Measurements from ENCODE around the gene ATP1A4.

DNA sequence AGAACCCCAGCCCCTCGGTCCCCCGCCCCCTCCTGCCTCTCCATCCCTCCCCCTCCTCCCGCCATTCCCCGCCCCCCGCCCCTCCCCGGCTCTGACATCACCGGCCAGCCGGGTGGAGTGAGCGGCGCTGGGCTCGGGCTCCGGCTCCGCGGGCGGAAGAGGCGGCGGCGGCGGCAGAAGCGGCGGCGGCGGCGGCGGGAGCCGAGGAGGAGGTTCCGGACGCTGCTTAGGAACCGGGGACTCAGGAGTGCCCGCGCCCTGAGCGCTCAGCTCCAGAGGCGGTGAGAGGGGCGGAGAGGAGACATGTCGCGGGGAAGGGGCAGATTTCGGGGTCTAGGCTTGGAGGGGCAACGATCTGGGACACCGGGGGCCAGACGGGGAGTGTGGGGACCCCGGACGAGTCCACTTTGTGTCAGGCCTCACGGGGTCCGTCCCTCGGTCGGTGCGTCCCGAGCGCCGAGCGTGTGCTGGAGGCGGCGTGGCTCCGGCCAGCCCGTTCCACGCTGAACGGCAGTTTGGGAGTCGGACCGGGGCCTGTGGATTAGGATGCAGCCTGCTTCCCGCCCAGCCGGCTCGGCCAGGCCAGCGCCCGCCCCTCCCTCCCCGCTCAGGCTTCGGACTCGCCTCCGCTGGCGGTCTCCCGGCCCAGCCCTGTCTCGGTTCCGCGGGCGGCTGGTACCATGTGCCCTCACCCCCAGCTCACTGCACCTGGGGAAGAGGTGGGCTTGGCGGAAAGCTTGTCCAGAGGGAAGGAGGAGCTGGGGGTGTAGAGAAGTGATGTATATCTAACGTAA is 54.0 kb downstream of the ATP1A4 start, which contains the start of gene PEA15:
- peak; percentile 72 to 75 for TF ChIP-seq POLR2A (IDR thresholded peaks at IDR 0.05)
- TF ChIP-seq, protein P1, sequence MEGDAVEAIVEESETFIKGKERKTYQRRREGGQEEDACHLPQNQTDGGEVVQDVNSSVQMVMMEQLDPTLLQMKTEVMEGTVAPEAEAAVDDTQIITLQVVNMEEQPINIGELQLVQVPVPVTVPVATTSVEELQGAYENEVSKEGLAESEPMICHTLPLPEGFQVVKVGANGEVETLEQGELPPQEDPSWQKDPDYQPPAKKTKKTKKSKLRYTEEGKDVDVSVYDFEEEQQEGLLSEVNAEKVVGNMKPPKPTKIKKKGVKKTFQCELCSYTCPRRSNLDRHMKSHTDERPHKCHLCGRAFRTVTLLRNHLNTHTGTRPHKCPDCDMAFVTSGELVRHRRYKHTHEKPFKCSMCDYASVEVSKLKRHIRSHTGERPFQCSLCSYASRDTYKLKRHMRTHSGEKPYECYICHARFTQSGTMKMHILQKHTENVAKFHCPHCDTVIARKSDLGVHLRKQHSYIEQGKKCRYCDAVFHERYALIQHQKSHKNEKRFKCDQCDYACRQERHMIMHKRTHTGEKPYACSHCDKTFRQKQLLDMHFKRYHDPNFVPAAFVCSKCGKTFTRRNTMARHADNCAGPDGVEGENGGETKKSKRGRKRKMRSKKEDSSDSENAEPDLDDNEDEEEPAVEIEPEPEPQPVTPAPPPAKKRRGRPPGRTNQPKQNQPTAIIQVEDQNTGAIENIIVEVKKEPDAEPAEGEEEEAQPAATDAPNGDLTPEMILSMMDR (IDR thresholded peaks at IDR 0.05), result no peak
